NCI-H1930 (cell line): Measurements from ENCODE around the gene CFAP410.

Experiments
- DNase-seq, 2 experiments: peaks; one replicate each; lab custom pipeline; 2025; lab: John Stamatoyannopoulos, UW

CFAP410 gene

DNA sequence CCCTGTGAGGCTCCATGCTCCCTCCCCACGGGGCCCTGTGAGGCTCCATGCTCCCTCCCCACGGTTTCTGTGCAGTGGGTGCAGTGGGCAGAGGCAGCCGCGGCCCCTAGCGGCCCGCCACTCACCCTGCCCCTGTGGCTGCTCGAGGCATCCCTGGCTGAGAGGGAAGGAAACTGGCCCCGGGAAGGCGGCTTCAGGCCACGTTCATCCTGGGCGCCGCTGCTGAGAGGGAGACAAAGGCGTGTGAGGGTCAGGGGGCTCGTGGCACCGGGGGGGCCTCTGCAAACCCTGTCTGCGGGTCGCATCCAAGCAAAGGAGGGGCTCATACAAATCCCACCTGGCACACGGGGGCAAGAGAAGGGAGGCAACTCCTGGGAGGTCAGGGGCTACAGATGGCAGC, 8.5 kb downstream of the CFAP410 start:
- no peak for DNase-seq

DNA sequence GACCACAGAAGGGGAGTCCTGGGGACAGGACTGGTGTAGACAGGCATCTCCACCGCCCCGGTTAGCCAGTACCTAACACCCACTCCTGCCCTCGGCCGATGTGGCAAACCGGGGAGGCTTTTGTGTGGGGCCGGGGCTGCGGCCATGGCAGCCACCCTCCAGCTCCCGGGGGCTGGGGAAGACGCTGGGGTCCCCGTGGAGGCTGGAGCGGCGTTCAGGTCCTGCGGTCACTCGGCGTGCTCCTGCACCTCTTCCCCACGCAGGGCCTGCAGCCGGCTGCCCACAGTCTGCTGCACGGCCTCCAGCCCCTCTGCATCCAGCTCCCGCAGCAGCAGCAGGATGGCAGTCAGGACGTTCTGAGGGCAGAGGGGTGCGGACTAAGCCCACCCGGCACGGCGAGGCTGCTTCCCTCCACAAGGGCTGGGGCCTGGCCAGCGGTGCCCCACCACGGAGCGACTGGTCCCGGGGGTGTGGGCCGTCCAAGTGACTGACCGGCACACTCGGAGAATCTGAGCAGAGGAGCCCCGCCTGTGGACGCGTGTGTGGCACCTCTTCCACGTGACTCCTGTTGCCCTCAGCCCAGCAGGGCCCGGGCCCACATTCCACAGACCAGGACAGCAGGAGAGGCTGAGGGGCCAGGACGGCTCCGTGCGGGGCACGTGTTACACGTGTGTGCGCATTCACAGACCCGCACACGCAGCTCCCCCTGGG, 9.1 kb downstream of the CFAP410 start:
- no peak for DNase-seq

DNA sequence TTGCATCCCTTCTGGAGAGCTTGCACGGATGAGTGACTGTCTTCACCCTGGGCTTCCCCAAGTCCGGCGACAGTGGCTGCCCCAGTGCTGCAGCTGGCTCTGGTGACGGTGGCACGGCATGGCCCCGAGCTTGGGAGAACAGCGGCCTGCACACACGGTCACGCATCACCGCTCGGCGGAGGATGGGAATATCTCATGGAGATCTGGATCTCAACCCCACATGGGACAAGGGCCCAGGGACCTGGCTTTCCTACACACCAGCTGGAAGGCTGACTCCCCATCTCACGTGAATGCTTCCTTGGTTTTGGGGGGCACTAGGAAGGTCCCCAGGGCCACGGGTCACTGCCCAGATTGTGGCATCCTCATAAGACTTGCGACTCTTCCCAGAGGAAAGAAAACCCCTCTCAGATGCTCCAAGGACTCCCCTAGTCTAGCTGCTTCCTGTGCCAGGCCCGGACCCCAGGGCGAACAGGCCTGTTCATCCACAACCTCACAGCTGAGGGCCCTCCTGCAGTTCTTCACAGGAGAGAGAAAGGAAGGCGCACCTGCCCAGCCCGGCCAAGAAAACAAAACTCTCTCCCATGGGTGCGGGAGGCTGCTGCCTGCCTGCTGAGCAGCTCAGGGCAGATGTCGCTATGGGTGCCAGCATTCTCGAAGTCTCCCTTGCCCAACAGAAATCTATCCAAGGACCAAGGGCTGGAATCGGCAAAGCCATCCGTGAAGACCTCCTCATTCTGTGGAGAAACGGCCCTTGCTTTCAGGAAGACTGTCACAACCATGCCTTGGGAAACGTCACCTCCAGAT, 9.9 kb downstream of the CFAP410 start:
- no peak for DNase-seq

DNA sequence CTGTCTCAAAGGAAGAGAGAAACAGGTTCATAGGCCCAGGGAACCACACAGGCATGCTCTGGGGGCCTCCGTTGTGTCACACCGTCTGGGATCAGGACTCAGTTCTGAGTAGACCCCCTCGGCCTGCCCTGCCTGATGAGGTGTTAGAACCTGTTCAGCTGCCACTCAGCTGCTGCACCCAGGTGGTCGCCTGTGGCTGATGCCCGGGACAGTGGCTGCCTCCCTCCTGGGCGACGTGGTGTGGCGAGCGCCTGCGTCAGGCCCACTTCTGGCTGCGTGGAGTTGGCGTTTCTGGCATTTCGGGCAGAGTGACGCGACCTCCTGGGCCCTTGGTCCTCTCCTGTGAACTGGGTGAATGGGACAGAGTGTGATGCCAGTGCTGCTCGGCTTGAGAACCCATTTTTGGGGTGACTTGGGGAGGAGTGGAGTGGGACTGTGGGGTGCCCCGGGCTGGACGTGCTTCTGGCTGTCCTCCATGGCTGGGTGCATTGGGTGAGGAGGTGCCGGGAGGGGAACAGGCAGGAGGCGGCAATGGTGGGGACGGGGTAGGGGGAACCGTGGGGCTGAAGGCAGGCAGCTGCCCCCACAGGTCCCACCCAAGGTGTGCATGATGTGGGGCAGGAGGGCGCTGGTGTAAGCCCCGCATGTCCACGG, 10.8 kb downstream of the CFAP410 start:
- DNase-seq, result no peak

DNA sequence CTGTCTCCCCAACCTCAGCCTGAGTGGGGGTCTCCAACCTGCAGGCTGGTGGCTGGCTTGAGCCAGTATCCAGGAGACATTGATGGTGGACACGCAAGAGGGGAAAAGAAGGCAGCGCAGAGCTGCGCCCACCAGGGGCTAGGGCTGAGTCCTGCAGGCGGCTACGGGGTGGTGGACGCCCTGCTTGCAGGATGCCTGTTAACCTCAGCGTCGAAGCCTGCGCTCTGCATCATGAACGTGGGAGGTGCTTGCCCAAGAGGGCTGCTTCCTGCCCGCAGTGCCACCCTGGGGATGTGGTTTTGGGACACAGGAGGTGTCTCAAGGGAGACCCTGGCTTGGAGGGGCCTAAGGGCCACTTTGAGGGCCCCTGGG, 11.6 kb downstream of the CFAP410 start:
- no peak for DNase-seq

DNA sequence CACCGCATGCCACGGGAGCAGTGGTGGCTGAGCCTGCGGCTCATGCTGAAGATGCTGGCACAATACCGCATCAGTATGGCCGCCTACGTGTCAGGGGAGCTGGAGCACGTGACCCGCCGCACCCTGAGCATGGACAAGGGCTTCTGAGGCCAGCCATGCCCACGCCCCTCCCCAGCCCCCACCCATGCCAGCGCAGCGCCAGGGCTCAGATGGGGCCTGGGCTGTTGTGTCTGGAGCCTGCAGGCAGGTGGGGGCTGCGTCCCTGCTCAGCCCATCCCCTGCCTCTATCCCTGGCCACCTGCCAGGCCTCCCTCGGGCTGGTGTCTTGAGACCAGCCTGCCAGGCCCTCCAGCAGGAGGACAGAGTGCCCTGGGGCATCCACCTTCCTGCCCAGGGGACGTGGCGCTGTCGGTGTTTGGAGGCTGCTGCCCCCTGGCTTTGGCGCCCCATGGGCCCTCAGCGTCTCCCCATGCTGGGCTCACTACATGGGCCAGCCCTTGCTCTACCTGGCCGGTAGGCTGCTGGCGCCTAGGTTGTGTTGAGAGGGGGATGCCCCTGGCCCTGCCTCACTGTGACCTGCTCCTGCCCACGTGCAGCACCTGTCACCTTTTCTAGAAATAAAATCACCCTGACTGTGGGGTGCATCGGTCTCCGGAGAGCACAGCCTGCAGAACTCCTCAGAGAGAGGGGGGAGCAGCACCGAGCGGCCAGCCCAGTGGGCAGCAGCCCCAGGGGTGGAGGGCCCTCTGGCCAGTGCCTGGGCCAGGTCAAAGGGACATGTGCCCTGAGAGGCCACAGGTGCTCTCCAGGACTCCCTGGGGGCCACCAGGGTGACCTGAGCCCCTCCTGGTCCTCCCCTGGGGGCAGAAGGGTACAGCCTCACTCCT, 12.2 kb downstream of the CFAP410 start:
- DNase-seq, result no peak

DNA sequence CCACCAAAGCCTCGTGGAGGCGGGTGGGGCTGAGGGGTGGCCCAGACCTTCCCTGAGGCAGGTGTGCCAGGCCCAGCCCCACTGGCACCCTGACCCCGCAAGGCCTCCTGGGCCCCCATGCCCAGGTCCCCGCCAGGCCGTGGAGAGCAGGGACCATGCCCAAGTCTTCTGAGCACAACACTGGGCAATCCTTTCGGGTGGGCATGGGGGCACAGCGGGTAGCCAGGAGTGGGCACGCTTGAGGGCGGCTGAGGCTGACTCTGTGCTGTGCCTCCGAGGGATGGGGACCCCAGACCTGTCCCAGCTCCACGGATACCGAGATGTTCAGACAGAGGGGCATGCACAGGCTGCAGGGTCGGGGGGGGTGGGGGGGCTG, 12.9 kb downstream of the CFAP410 start:
- DNase-seq, result no peak

DNA sequence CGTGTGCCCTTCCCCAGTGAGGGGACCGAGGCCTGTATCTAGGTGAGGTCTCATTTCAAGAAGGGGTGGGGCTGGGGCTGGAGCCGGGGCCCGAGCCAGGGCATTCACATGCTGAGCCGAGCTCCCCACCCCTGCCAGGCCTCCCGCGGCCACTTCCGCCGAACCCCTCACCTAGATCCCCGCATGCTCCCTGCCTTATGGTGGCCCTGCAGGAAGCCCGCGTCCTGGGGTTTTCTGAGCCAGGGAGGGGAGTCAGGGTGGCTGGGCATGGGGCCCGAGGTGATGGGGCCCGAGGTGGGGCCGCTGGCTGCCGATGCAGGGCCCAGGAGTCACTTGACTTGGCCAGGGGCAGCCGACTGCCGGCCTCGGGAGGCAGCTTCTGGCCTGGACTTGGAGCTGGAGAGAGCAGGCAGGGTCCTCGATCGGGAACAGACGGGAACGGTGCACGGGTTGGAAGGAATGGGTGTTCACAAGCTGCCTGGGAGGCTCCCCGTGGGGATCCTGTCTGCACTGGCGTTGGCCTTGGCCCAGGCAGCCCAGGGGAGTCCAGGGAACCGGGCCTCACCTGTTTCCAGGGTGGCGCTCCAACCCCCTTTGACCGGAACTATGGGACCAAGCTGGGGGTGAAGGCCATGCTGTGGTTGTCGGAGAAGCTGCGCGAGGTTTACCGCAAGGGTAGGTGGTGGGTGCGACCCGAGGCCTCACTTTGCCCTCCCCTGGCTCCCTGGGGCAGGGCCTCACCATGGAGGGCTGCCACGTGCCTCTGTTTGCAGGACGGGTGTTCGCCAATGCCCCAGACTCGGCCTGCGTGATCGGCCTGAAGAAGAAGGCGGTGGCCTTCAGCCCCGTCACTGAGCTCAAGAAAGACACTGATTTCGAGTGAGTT, 13.6 kb downstream of the CFAP410 start:
- DNase-seq, result no peak

DNA sequence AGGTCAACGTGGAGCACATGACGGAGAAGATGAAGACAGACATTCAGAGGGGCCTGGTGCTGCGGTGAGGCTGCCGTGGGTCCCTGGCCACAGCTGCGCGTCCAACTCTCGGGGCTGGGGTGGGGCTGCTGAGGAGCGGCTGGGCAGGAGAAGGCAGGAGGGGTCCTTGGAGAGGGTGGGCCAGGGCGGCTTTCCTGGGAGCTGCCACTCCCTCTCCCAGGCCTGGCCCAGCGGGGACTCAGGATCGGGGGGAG, 14.4 kb downstream of the CFAP410 start:
- DNase-seq, result no peak

DNA sequence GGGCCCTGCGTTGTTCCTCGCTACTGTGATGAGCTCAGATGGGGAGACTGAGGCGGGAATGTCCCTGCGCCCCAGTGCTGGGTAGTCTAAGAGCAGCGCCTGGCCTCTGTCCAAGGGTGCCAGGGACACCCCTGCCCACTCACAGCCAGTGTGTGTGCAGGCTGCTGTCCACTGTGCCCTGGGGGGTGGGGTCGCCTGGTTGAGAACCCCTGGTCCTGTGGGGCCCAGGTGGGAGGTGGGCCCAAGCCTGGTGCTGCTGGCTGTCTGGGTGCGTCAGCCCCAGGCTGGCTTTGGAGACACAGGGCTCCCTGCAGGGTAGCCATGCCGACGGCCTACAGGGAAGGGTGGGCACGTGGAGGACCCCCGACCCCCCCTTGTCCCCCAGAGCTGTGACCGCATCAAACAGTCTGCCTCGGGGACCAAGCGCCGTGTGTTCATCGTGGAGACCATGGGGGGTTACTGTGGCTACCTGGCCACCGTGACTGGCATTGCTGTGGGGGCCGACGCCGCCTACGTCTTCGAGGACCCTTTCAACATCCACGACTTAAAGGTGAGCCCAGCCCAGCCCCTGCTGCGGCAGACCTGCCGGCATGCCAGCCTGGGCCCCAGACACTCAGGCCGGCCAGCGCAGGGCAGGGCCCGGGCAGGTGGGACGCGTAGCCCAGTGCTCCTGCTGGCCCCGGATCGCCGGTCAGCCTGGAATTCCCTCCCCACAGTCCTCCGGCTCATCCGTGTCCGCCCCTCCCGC, 14.9 kb downstream of the CFAP410 start:
- no peak for DNase-seq

DNA sequence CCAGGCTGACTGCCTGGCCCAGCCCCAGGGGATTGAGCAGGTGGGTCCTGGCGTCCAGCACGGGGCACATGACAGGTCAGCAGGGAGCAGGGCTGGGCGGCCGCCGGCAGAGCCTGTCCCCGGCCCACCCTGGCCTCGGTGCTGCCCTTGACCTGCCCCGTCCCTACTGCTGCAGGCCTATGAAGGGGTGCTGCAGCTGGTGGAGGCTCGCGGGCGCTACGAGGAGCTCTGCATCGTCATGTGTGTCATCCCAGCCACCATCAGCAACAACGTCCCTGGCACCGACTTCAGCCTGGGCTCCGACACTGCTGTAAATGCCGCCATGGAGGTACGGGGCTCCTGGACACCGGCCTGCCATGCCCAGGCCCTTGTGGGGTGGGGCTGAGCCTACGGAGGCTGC, 15.6 kb downstream of the CFAP410 start:
- no peak for DNase-seq

DNA sequence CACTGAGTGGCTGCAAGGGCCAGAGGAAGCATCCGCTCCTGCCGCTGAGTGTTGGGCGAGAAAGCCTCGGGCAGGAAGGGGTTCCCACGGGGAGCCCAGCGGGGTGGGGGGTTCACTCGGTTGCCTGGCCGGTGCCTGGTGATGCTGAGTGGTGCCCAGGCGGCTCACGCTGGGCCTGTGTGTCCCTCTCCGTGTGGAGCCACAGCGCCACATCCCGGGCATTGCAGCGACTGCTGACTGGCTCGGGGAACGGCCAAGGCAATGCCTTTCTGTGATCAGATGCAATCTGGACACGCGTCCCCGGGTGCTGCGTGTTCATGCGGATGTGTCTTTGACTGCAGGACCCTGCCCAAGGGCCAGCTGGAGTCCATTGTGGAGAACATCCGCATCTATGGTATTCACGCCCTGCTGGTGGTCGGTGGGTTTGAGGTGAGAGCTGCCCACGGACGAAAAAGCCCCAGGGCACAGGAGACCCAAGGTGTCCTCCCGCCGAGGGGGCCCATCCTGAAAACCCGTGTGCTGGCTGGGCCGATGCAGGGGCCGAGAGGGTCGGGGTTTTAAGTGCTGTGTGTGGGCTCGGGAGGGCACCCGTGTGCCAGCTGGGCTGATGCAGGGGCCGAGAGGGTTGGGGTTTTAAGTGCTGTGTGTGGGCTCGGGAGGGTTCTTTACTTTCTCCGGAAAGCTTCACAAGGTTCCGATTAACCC, 16.4 kb downstream of the CFAP410 start:
- DNase-seq, result no peak

DNA sequence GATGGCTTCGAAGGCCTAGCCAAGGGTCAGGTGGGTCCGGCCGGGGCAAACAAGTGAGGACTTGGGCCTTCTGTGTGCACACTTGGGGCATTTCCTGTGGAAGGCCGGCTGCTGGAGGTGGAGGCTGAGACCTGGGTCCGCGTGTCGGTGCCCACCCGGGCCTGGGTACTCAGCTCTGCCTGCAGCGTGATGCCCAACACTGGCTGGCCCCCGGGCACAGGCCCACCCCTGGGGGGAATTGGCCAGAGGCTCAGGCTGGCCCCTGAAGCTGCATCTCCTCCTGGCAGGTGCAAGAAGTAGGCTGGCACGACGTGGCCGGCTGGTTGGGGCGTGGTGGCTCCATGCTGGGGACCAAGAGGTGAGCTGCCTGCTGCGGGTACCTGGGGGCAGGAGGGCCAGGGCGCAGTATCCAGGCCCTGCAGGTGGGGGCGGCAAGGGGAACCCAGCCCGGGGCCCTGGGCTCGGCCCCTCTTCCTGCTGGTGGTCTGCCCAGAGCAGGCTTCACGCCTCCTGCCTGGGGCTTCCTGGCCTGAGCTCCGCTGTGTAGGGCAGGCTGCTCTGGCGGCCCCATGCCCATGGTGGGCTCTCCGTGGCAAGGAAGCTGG, 17.2 kb downstream of the CFAP410 start:
- DNase-seq, result no peak

DNA sequence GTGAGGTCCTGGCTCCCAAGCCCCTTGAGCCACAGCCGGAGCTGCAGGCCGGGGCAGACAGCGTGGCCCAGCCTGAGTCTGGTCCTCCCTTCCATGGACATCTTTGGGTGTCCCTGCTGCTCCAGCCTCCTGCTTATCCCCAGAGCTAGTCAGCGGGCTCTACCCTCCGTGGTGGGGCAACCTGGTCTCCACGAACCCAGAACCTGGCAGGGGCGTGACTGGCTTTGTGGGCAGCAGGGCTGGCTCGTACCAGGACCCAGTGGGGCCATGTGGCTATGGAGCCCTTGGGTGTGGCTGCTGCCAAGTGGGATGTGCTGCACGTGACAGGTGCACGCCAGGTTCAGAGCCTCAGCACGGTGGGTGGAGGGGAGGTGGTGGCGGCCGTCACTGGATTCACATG, 18.3 kb downstream of the CFAP410 start:
- DNase-seq, result no peak

DNA sequence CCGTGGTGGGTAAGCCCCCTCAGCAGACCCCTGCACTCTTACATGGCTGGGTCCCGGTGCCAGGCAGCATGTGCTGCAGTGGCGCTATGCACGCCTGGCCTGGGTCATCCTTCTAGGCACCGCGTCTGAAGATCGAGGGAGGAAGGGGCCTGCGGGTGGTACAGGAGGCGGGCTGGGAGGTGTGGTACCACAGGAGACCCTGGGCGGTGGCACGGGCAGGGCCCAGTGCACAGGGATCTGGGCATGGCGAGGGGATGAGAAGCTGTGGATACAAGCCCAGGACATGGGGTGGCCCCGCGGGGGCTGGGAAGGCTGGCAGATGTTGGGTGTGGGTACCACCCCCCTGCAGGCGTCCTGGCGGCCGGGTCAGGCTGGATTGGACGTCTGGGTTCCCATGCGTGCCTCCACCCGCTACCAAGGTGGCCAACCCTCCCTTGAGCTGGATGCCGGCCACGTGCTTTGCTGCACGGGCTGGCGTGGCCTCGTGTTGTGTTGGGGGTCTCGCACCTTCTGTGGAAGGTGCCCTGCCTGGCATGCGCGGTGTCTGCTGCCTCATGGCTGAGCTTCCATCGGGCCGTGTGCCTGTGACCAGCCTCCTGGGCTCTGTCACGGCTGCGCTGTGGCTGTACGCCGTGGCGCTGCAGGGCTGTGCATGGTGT, 19.7 kb downstream of the CFAP410 start:
- no peak for DNase-seq

DNA sequence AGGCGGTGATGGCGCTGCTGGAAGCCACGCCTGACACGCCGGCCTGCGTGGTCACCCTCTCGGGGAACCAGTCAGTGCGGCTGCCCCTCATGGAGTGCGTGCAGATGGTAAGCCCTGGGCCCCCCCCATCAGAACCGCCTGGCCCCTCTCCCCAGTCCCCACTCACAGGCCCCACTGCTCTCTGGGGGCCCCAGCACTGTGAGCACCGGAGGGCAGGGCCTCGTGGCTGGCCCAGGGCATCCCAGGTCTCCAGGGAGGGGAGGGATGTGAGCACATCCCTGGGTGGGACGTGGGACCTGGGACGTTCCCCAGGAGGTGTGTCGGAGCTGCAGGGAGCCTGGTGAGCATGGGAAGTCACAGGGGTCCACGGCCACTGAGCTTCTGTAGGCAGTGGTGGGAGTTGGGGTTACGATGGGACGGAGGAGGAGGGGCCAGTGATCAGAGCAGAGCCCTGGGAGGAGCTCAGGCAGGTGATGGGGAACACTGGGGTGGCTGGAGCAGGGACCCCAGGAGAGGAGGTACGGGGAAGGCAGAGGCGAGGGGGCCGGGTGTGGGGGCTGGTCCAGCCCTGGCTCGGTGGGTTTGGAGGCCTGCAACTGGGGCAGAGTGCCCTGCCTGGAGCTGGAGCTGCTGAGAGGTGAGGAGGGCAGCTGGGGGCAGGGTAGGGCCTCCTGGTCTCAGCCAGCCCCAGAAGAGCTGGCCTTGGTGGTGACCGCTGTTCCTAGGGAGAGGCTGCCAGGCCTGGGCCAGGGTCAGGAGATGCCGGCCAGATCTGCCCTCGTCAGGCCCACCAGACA, 20.5 kb downstream of the CFAP410 start:
- no peak for DNase-seq

DNA sequence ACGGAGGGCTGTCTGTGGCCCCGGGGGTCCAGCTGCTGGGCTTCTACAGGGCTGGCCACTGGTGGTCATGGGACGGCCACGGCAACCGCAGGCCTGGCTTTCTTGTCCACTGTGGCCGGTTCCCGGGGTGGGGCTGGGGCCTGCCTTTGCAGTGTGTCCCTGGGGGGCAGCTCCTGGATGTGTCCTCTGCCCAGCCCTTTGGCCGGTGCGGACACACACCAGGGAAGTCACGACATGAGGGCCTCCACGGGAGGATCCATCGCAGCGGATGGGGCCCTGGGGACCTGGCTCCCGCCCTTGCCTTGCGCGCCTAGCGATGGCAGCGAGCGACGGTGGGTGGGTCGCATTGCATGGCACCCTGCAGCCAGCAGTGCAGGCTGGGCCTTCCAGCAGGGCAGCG, 21.3 kb downstream of the CFAP410 start:
- DNase-seq, result no peak

DNA sequence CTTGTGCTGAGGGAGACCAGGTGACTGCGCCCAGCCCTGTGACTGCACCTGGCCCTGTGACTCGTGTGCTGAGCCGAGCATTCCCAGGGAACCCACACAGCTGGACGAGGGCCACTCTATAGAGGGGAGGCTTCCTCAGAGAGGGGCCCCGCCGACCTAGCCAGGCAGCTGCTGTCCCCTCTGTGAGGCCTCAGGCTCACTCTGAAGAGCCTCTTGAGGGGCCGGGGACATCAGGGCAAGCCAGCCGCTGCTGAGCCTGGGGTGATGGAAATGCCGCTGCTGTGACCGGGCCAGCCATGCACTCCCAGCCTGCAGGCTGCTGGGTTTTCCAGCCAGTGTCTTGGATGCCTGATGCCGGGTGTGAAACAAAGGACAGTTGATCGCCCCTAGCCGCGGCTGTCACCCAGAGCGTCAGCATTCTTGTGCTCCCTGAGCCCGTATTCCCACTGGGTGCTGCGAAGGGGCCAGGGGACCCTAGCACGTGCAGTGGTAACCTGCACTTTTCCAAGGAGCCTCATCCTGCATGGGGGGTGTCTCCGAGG, 21.9 kb downstream of the CFAP410 start:
- no peak for DNase-seq
